Measurements from ENCODE around the gene LSAMP. TPM values are rescaled to one million over a fixed set of nuclear protein-coding genes. Genes with fewer than 3 reads are reported as not detected.

Gene LSAMP
- polyA plus RNA-seq, 3 donors: not detected

DNA sequence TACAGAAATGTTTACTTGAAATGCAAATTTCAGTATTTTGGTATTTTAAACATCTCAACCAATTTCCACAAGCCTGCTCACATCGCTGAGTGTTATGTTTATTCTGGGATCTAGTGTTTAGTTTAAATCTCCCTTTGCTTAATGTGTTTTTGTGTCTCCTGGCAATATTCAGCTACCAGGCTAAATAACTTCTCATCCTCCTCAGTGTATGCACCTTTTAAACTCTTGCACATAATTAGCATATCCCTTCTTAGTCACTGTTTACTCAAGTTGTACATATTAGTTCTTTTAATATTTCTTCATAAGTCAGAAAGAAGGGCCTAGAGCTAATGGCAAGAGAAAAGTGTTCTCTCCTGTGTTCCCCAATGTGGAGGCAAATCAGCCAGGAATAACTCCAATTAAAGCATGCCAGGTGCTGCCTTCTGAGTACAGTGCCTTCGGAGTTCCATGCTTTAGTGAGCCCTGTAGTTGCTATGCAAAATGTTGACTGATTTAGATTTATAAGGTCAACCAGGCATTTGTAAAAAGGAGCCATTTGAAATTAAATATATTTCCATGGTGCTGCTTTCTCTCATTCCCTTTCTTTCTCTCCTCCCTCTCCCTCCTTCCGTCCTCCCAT lies 587.7 kb downstream of the LSAMP start:
- H3K9me3 ChIP-seq (replicated peaks in 1 of 2; ENCODE audit: control insufficient read depth in 1 of 2, insufficient read depth in 1 of 2, low read length in 2 of 2): no peaks in the 10 kb centered on the region
- DNase-seq: no peak
- H3K4me2 ChIP-seq (replicated peaks; ENCODE audit: extremely low read depth, low read length, poor library complexity, severe bottlenecking): no peak overlapping the region
- H3K4me3 ChIP-seq (replicated peaks in 1 of 3; ENCODE audit: low read depth in 2 of 3, low read length in 3 of 3): no peak overlapping the region
- intact Hi-C loops (cut with micrococcal nuclease): no loop called here
- no peaks in the 10 kb centered on the region for H3K36me3 Mint-ChIP-seq
- H3K9me3 Mint-ChIP-seq: peaks cover 0 to 9% (median 2%) of the 10 kb centered on the region in 7 donors
- H3K79me2 ChIP-seq (ENCODE audit: insufficient read depth, low read length): no peaks in the 10 kb centered on the region
- H4K20me1 ChIP-seq (ENCODE audit: insufficient read depth, low read length): no peaks in the 10 kb centered on the region
- H3K4me3 Mint-ChIP-seq: no peak overlapping the region
- TF ChIP-seq, protein P1, sequence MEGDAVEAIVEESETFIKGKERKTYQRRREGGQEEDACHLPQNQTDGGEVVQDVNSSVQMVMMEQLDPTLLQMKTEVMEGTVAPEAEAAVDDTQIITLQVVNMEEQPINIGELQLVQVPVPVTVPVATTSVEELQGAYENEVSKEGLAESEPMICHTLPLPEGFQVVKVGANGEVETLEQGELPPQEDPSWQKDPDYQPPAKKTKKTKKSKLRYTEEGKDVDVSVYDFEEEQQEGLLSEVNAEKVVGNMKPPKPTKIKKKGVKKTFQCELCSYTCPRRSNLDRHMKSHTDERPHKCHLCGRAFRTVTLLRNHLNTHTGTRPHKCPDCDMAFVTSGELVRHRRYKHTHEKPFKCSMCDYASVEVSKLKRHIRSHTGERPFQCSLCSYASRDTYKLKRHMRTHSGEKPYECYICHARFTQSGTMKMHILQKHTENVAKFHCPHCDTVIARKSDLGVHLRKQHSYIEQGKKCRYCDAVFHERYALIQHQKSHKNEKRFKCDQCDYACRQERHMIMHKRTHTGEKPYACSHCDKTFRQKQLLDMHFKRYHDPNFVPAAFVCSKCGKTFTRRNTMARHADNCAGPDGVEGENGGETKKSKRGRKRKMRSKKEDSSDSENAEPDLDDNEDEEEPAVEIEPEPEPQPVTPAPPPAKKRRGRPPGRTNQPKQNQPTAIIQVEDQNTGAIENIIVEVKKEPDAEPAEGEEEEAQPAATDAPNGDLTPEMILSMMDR (IDR thresholded peaks at IDR 0.05): no peak
- no peak overlapping the region for H3K27ac Mint-ChIP-seq
- no peak overlapping the region for H2AFZ ChIP-seq (ENCODE audit: insufficient read depth, low read depth, low read length, poor library complexity, severe bottlenecking)
- H3K36me3 ChIP-seq (replicated peaks in 1 of 2; ENCODE audit: control insufficient read depth in 1 of 2, insufficient read depth in 2 of 2, low read length in 2 of 2): no peaks in the 10 kb centered on the region
- H3K27me3 Mint-ChIP-seq (ENCODE audit: low read depth in 3 of 3): peaks cover 3 to 5% (median 4%) of the 10 kb centered on the region in 3 donors
- H3K4me1 ChIP-seq (ENCODE audit: control insufficient read depth in 1 of 2, insufficient read depth in 2 of 2, low read length in 2 of 2): no peaks in the 10 kb centered on the region
- H3K27ac ChIP-seq (ENCODE audit: low read depth in 1 of 2, low read length in 2 of 2): no peak overlapping the region
- WGBS (ENCODE audit: insufficient coverage): no CpG with 5 or more reads among the region's 3 CpGs
- no peaks in the 10 kb centered on the region for H3K4me1 Mint-ChIP-seq
- H3K27me3 ChIP-seq (ENCODE audit: control insufficient read depth in 2 of 2, insufficient read depth in 2 of 2, low read length in 2 of 2): no peaks in the 10 kb centered on the region
- no peak overlapping the region for H3K9ac ChIP-seq (ENCODE audit: insufficient read depth, low read length, poor library complexity, severe bottlenecking)

DNA sequence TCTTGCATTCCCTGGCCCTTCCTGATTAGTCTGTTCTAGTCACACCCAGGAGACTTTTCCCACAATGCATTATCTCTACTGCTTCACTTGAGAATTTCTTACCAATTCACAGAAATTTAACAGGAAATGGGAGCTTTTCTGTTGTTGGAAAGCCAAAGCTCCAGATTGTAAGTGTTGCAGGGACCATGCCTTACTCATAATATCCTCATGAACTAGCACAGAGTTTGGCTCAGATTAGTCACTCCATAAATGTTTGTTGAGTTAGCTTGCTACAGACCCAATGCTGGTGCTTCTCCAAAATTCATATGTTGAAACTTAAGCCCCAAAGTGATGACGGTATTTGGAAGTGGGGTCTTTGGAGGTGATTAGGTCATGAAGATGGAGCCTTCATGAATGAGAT lies 589.4 kb downstream of the LSAMP start:
- H3K9me3 ChIP-seq (replicated peaks in 1 of 2; ENCODE audit: control insufficient read depth in 1 of 2, insufficient read depth in 1 of 2, low read length in 2 of 2): no peaks in the 10 kb centered on the region
- no peaks in the 10 kb centered on the region for H3K36me3 ChIP-seq (replicated peaks in 1 of 2; ENCODE audit: control insufficient read depth in 1 of 2, insufficient read depth in 2 of 2, low read length in 2 of 2)
- H3K4me1 Mint-ChIP-seq: no peaks in the 10 kb centered on the region
- no peaks in the 10 kb centered on the region for H3K79me2 ChIP-seq (ENCODE audit: insufficient read depth, low read length)
- no peak overlapping the region for H3K4me2 ChIP-seq (replicated peaks; ENCODE audit: extremely low read depth, low read length, poor library complexity, severe bottlenecking)
- no peaks in the 10 kb centered on the region for H3K4me1 ChIP-seq (ENCODE audit: control insufficient read depth in 1 of 2, insufficient read depth in 2 of 2, low read length in 2 of 2)
- H3K4me3 ChIP-seq (replicated peaks in 1 of 3; ENCODE audit: low read depth in 2 of 3, low read length in 3 of 3): no peak overlapping the region
- no peak overlapping the region for H3K9ac ChIP-seq (ENCODE audit: insufficient read depth, low read length, poor library complexity, severe bottlenecking)
- no peaks in the 10 kb centered on the region for H3K36me3 Mint-ChIP-seq
- TF ChIP-seq, protein P1 (IDR thresholded peaks at IDR 0.05): no peak
- no peak overlapping the region for H3K27ac Mint-ChIP-seq
- peaks cover 0 to 4% (median 2%) of the 10 kb centered on the region in 7 donors for H3K9me3 Mint-ChIP-seq
- 100% methylated on average over 1 of the region's 1 CpG for WGBS (ENCODE audit: insufficient coverage)
- DNase-seq: no peak
- H3K4me3 Mint-ChIP-seq: no peak overlapping the region
- H3K27me3 Mint-ChIP-seq (ENCODE audit: low read depth in 3 of 3): peaks cover 1 to 7% (median 4%) of the 10 kb centered on the region in 3 donors
- intact Hi-C loops (cut with micrococcal nuclease): no loop called here
- H2AFZ ChIP-seq (ENCODE audit: insufficient read depth, low read depth, low read length, poor library complexity, severe bottlenecking): no peak overlapping the region
- H3K27ac ChIP-seq (ENCODE audit: low read depth in 1 of 2, low read length in 2 of 2): no peak overlapping the region
- no peaks in the 10 kb centered on the region for H3K27me3 ChIP-seq (ENCODE audit: control insufficient read depth in 2 of 2, insufficient read depth in 2 of 2, low read length in 2 of 2)
- no peaks in the 10 kb centered on the region for H4K20me1 ChIP-seq (ENCODE audit: insufficient read depth, low read length)
